ACC112 (cell line): Measurements from ENCODE around the gene TUBB1.

Source experiments
- H2AFZ ChIP-seq: fragments of 200-600 bp; sonication (generic); one replicate; pipeline ENCODE4 v1.6.0; 2017; ENCODE audit warnings: antibody characterized with exemption, low read length; ENCODE audit not compliant: unreplicated experiment
- H3K27ac ChIP-seq: fragments of 200-600 bp; sonication (generic); 2 replicates; pipeline ENCODE4 v1.5.1; 2014; ENCODE audit warnings: low read depth, mild to moderate bottlenecking, antibody characterized with exemption, low read length, moderate library complexity
- H3K27me3 ChIP-seq: fragments of 200-600 bp; sonication (generic); 2 replicates; pipeline ENCODE4 v1.6.1; 2014; ENCODE audit warnings: mild to moderate bottlenecking, antibody characterized with exemption, low read length, moderate library complexity, mixed read lengths; ENCODE audit not compliant: insufficient read depth
- H3K36me3 ChIP-seq: fragments of 200-600 bp; sonication (generic); 2 replicates; pipeline ENCODE4 v1.6.1; 2016; ENCODE audit warnings: mild to moderate bottlenecking, antibody characterized with exemption, low read length, moderate library complexity, mixed read lengths; ENCODE audit not compliant: insufficient read depth
- H3K4me1 ChIP-seq: fragments of 200-600 bp; sonication (generic); one replicate; pipeline ENCODE4 v1.6.1; 2016; ENCODE audit warnings: low read length, mixed read lengths; ENCODE audit not compliant: insufficient read depth, unreplicated experiment, control insufficient read depth
- H3K4me3 ChIP-seq: fragments of 200-600 bp; sonication (generic); 2 replicates; pipeline ENCODE4 v1.5.1; 2014; ENCODE audit warnings: mild to moderate bottlenecking, low read depth, low read length
- H3K79me2 ChIP-seq: fragments of 200-600 bp; sonication (generic); one replicate; pipeline ENCODE4 v1.6.0; 2016; ENCODE audit warnings: low read length; ENCODE audit not compliant: control insufficient read depth, unreplicated experiment, insufficient read depth

TUBB1 gene

DNA sequence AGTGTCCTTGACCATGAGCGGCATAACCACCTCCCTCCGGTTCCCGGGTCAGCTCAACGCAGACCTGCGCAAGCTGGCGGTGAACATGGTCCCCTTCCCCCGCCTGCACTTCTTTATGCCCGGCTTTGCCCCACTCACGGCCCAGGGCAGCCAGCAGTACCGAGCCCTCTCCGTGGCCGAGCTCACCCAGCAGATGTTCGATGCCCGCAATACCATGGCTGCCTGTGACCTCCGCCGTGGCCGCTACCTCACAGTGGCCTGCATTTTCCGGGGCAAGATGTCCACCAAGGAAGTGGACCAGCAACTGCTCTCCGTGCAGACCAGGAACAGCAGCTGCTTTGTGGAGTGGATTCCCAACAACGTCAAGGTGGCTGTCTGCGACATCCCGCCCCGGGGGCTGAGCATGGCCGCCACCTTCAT, 4.9 kb downstream of the TUBB1 start:
- no peak overlapping the region for H2AFZ ChIP-seq
- peaks cover 23% of the 10 kb centered on the region for H3K36me3 ChIP-seq
- peaks cover 22% of the 10 kb centered on the region for H3K4me1 ChIP-seq
- no peaks in the 10 kb centered on the region for H3K27me3 ChIP-seq
- peaks cover 36% of the 10 kb centered on the region for H3K79me2 ChIP-seq
- no peak overlapping the region for H3K27ac ChIP-seq
- H3K4me3 ChIP-seq = no peak overlapping the region

GRCh38 chr20:59025086-59025485, 5.9 kb downstream of the TUBB1 start:
- H3K27ac ChIP-seq = no peak overlapping the region
- H2AFZ ChIP-seq = no peak overlapping the region
- peaks cover 30% of the 10 kb centered on the region for H3K4me1 ChIP-seq
- H3K36me3 ChIP-seq = peaks cover 32% of the 10 kb centered on the region
- no peaks in the 10 kb centered on the region for H3K27me3 ChIP-seq
- H3K79me2 ChIP-seq = peaks cover 45% of the 10 kb centered on the region
- no peak overlapping the region for H3K4me3 ChIP-seq

DNA sequence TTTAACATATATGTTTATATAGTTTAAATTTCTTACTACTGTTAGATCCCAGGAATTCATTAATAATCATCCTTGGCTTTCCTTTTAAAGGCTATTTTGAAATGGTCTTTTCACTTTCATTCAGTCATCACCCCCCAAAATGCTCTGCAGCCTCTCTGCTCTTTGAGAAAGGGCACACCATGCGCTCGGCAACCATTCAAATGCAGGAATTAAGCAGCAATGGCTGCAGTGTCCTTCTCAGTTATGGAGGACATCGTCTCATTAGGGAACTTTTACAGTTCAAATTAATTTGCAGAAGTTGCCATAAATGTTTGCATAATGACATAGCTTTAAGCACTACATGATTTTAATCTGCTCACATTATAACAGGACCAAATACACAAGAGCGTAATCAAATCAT, 6.3 kb downstream of the TUBB1 start:
- Histone ChIP-seq H3K4me1 (peaks cover 34% of the 10 kb centered on the region), H3K27me3 (no peaks in the 10 kb centered on the region), H3K27ac (no peak overlapping the region), H2AFZ (no peak overlapping the region), H3K4me3 (no peak overlapping the region), H3K79me2 (peaks cover 50% of the 10 kb centered on the region), H3K36me3 (peaks cover 33% of the 10 kb centered on the region)

DNA sequence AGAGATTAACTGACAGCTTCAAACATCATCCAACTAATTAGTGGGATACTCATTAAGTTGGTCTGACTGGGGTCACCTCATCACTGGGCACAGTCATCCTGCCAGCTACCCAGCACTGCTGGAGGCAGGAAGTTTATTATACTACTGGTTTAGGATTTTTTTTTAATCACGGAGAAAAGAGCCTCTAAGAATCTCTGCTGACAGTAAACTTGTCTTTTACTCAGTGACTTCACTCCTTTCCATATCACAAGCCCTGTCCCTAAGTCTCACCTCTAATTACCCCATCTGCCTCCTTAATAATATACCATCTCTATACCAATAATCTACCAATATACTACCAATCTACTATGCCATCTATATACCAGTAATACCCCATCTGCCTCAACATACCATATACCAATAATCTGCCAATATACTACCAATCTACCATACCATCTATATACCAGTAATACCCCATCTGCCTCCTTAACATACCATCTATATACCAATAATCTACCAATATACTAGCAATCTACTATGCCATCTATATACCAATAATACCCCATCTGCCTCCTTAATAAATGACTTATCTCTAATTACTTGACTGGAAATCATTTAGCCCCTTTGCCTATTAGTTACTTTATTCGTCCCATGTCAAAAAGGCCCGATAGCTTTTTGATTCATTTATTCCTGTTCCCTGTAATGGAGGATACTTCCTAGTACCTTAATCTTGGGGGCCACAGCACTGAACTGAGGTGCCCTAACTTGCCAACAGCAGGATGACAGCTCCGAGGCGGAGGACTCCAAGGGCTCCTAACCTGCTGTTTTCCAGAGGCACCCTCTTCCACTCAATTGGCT, 7.9 kb downstream of the TUBB1 start:
- no peak overlapping the region for H3K27ac ChIP-seq
- H3K4me3 ChIP-seq = peak overlapping the region; percentile 86
- H3K79me2 ChIP-seq = peaks cover 66% of the 10 kb centered on the region
- H3K27me3 ChIP-seq = no peaks in the 10 kb centered on the region
- peaks cover 33% of the 10 kb centered on the region for H3K36me3 ChIP-seq
- no peak overlapping the region for H2AFZ ChIP-seq
- peaks cover 42% of the 10 kb centered on the region for H3K4me1 ChIP-seq

DNA sequence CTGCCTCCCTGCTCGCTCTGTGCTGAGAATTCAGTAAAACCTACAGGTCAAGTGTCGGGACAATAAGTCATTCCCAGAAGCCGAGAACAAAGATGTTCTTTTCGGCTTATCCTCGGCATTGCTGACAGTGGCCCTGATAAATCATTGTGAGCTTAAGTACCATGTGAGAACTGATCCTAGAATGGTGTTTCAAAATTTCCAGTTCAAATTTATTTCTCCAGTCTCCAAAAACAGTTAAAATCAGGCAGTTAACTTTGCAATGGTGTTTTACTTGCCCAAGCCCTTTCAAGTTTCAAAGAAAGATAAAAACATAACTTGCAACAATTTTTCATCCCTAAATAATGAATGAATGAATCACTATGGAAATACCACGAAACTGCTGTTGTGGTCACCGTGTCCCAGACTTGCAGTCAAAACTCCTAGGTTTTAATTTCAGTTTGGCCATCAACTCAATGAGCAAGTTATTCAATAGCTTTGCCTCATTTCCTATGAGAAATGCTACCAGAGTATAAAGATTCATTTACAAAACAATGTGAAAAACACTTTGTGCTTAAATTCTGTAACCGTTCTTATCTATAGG, 8.6 kb downstream of the TUBB1 start:
- Histone ChIP-seq H3K4me3 (peak overlapping the region; percentile 86), H3K27me3 (no peaks in the 10 kb centered on the region), H3K79me2 (peaks cover 66% of the 10 kb centered on the region), H2AFZ (no peak overlapping the region), H3K36me3 (peaks cover 33% of the 10 kb centered on the region), H3K4me1 (peaks cover 42% of the 10 kb centered on the region), H3K27ac (peak overlapping the region; percentile 17; the same call in 1 of the 2 replicates)

GRCh38 chr20:59028812-59029211, 9.6 kb downstream of the TUBB1 start:
- 0 out of 2 replicates have a peak overlapping the region, but pooled peaks have one; percentile 17 for H3K27ac ChIP-seq

DNA sequence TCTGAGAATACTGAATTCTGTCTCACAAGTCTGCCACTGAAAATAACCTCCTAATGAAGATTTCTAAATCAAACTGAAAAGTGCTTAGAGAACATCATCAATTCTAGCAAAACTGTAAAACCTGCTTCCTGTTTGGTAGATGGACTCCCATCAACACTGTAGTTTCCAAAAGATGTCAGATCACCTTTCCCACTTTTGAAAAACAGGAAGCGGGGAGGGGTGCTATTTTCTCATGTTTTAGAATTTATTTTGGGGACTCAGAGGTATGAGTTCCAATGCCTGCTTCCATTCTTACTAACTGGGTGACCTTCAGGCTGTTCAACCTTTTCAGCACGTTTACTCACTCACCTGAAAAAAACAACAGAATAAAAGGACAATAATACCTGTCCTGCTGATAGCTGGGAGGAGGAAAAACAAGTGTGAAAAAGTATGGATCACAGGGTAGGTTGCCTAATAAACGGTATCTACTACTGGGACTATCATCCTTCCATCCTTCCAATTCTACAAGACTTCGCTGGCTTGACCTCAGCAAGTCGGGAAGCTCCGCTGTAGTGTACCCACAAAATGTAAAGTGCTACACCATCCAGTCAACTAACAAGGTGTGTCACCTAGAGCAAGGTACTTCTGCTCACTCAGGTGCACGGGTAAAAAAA, 11.8 kb downstream of the TUBB1 start:
- Histone ChIP-seq H3K36me3 (peaks cover 35% of the 10 kb centered on the region), H3K79me2 (peaks cover 64% of the 10 kb centered on the region), H3K4me3 (peak overlapping the region; percentile 86), H3K27me3 (no peaks in the 10 kb centered on the region), H3K4me1 (peaks cover 46% of the 10 kb centered on the region), H2AFZ (no peak overlapping the region), H3K27ac (no peak overlapping the region)

More at GRCh38 chr20:59028812-59029211, 9.6 kb downstream of the TUBB1 start:
- Histone ChIP-seq H3K27me3 (no peaks in the 10 kb centered on the region), H3K36me3 (peaks cover 29% of the 10 kb centered on the region), H3K79me2 (peaks cover 66% of the 10 kb centered on the region), H3K4me1 (peaks cover 46% of the 10 kb centered on the region), H2AFZ (no peak overlapping the region), H3K4me3 (peak overlapping the region; percentile 86)

DNA sequence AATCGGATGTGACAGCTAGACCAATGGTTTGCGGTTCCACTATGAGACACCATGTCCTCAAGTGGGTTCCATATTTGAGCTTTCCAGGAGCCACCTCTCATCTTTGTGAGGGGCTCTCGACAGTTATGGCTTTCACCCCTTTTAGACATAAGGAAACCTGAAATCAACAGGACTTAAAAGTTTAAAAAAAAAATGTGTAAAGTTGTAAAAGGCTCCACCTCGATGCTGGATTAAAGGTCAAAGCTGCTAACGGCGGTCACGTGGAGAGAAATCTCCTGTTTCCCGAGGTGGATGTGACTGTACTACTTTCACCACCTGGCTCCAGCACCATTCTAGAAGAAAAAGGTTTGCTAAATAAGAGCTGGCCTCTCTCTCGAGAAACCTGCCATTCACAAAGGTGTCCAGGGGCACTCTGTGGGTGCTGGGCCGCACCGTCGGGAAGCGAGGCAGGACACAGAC, 12.4 kb downstream of the TUBB1 start:
- Histone ChIP-seq H2AFZ (peak overlapping the region; percentile 55), H3K4me1 (peaks cover 46% of the 10 kb centered on the region), H3K27ac (peak overlapping the region; percentile 48; the same call in 1 of the 2 replicates), H3K36me3 (peaks cover 40% of the 10 kb centered on the region), H3K4me3 (peak overlapping the region; percentile 86), H3K79me2 (peaks cover 64% of the 10 kb centered on the region), H3K27me3 (no peaks in the 10 kb centered on the region)

DNA sequence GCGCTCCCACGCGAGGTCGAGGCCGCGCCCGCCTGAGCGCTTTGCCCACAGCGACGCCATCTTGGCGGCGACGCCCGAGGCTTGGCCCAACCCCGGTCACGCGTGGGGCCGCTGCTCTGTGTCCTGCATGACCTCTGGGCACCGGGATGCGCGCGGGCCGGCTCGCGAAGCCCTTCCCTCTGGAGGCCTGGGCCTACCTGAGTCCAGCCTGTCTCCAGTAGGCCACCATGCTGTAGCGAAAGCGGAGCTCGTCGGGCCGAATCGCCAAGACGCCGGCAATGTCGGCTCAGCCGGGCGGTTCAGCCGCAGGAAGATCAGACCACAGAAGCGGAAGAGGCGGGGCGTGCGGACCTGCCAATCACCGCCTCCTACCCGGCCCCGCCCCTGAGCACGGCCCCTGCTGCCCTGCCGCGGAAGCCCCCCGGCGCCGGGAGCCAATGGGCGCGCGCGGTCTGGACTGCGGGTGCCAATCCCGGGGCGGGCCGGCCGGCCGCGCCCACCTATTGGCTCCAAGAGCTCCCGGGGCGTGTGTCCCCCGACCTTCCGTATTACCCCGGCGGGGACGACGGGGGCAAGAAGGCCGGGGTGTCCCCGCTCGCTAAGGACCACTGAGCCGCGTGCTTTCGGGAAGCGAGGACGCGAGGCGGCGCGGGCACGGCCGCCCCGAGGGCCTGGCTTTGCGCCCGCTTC, 12.9 kb downstream of the TUBB1 start, which contains the start of gene ATP5F1E:
Gene ATP5F1E (minus strand): TSS at position 313 of the 690 bp plus-strand sequence. CDS start 84 bp downstream, at position 229.
- H3K4me1 ChIP-seq = peaks cover 44% of the 10 kb centered on the region
- peaks cover 58% of the 10 kb centered on the region for H3K79me2 ChIP-seq

DNA sequence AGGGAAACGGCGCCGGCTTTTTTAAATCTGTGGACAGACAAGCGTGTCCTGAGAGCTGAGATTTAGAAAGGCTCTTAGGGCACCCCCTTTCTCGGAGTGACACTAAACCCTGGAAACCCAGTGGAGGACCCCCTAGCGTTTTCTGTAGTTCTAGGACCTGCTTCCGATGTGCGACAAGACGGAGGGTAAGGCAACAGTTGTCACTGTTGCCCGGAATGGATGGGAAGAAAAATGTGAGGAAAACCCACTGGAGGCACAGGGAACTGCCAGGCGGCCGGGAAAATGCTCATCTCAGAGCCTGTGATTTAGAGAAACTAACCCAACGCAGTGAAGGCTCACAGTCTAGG, 13.5 kb downstream of the TUBB1 start:
- no peaks in the 10 kb centered on the region for H3K27me3 ChIP-seq
- H3K4me3 ChIP-seq = peak overlapping the region; percentile 86
- peaks cover 58% of the 10 kb centered on the region for H3K79me2 ChIP-seq
- peak overlapping the region; percentile 51 for H3K27ac ChIP-seq
- H2AFZ ChIP-seq = no peak overlapping the region
- peaks cover 39% of the 10 kb centered on the region for H3K4me1 ChIP-seq
- peaks cover 43% of the 10 kb centered on the region for H3K36me3 ChIP-seq

More for the DNA sequence above, 12.9 kb downstream of the TUBB1 start, which contains the start of gene ATP5F1E:
- H2AFZ ChIP-seq = peak within 1 kb of the TSS; percentile 55
- peaks cover 45% of the 10 kb centered on the region for H3K36me3 ChIP-seq
- H3K27me3 ChIP-seq = no peaks in the 10 kb centered on the region
- peak within 1 kb of the TSS; percentile 86 for H3K4me3 ChIP-seq
- peak within 1 kb of the TSS; percentile 51 for H3K27ac ChIP-seq
